ENCODE measurements around the gene UBXN6. TPM values are rescaled to one million over a fixed set of nuclear protein-coding genes. Genes with fewer than 3 reads are reported as not detected.

UBXN6 gene
- total and polyA plus RNA-seq, 2 of the 8 experiments (the other 6 are each of a cell fraction or from before 2014, with no cell fraction given): 28.0 to 43.8 TPM

GRCh38 chr19:4437103-4437502 lies 20.5 kb downstream of the UBXN6 start:
- Histone ChIP-seq H3K9me3 (ENCODE audit: insufficient read depth in 2 of 2, low read depth in 1 of 2, low read length in 1 of 2) (no peaks in the 10 kb centered on the region), H3K4me1 (replicated peaks in 1 of 4; ENCODE audit: control insufficient read depth in 3 of 4, insufficient read depth in 4 of 4, low read length in 3 of 4) (no peaks in the 10 kb centered on the region; a peak in 2 of 7 replicates), H3K23me2 (ENCODE audit: low read depth, low read length) (no peaks in the 10 kb centered on the region), H2BK20ac (ENCODE audit: low read length) (no peak overlapping the region), H2BK12ac (ENCODE audit: low read depth, low read length) (no peak overlapping the region), H4K91ac (replicated peaks; ENCODE audit: insufficient read length, low read length) (no peak overlapping the region), H2AK5ac (ENCODE audit: low read depth, low read length) (no peak overlapping the region), H3K79me2 (ENCODE audit: control insufficient read depth in 1 of 2, insufficient read depth in 2 of 2, low read length in 2 of 2) (peaks cover 0 to 12% of the 10 kb centered on the region in 2 experiments; a peak in 1 of 4 replicates), H3K14ac (ENCODE audit: insufficient read length) (no peak overlapping the region), H3K27ac (ENCODE audit: low read depth, low read length) (no peak overlapping the region), H4K20me1 (replicated peaks in 1 of 2; ENCODE audit: control insufficient read depth in 1 of 2, insufficient read depth in 2 of 2, low read length in 2 of 2) (peaks cover 20 to 35% of the 10 kb centered on the region in 2 experiments), H3K79me1 (ENCODE audit: low read depth, low read length) (peaks cover 16% of the 10 kb centered on the region), H3K4me3 (ENCODE audit: extremely low read depth in 1 of 4, insufficient read depth in 2 of 4, low read depth in 3 of 4, low read length in 4 of 4) (no peak overlapping the region), H3K36me3 (ENCODE audit: control insufficient read depth in 2 of 4, insufficient read depth in 4 of 4, low read length in 3 of 4) (peaks cover 44 to 75% (median 65%) of the 10 kb centered on the region in 4 experiments), H3K9ac (replicated peaks in 1 of 4; ENCODE audit: extremely low read depth in 1 of 4, low read depth in 3 of 4, low read length in 3 of 4) (no peak overlapping the region; a peak in 1 of 7 replicates), H3K23ac (ENCODE audit: insufficient read length) (no peak overlapping the region), H2BK15ac (ENCODE audit: low read length) (no peak overlapping the region), H4K8ac (ENCODE audit: extremely low read depth, insufficient read depth, low read length) (no peak overlapping the region), H3K4ac (replicated peaks; ENCODE audit: insufficient read length, low read depth, low read length) (no peak overlapping the region), H3K56ac (replicated peaks; ENCODE audit: insufficient read length, low read depth, low read length) (no peak overlapping the region), H2AFZ (ENCODE audit: low read length) (no peak overlapping the region), H4K5ac (ENCODE audit: insufficient read length, low read depth, low read length) (no peak overlapping the region), H3K18ac (ENCODE audit: extremely low read depth, low read length) (no peak overlapping the region), H2BK5ac (ENCODE audit: low read depth, low read length) (peak overlapping the region; percentile 71; the same call in 1 of the 2 replicates), H3K27me3 (replicated peaks in 1 of 4; ENCODE audit: control insufficient read depth in 3 of 4, extremely low read depth in 1 of 4, insufficient read depth in 3 of 4, low read length in 3 of 4) (no peaks in the 10 kb centered on the region), H3K4me2 (ENCODE audit: insufficient read depth in 1 of 2, low read depth in 2 of 2, low read length in 2 of 2) (no peak overlapping the region), H2BK120ac (replicated peaks; ENCODE audit: low read depth, low read length) (no peak overlapping the region)
- TF ChIP-seq MAX (IDR thresholded peaks at IDR 0.05) (no peak), KDM5A (IDR thresholded peaks at IDR 0.05; ENCODE audit: low read length) (no peak), POU5F1 (IDR thresholded peaks at IDR 0.05; ENCODE audit: low read depth, low read length) (no peak), CREB1 (IDR thresholded peaks at IDR 0.05) (no peak), SP2 (IDR thresholded peaks at IDR 0.05; ENCODE audit: low read length) (no peak), NRF1 (IDR thresholded peaks at IDR 0.05; ENCODE audit: low read depth, low read length) (no peak), EP300 (IDR thresholded peaks at IDR 0.05; ENCODE audit: borderline replicate concordance in 1 of 2, low read depth in 2 of 2, low read length in 2 of 2) (no peak), POLR2AphosphoS5 (IDR thresholded peaks at IDR 0.05; ENCODE audit: low read depth, low read length) (no peak), TCF12 (IDR thresholded peaks at IDR 0.05; ENCODE audit: low read depth, low read length) (no peak), CHD2 (IDR thresholded peaks at IDR 0.05; ENCODE audit: low read length) (no peak), RFX5 (IDR thresholded peaks at IDR 0.05; ENCODE audit: borderline replicate concordance, low read depth, low read length) (no peak)
- CTCF ChIA-PET (ENCODE audit: partially characterized antibody): no interaction called here
- POLR2A ChIA-PET (ENCODE audit: partially characterized antibody): interaction anchor here (0.6 to 58.1 kb wide), 5 partner anchors 1 to 171 kb away, joined by 4 to 1590 read pairs (median 5); partner anchors contain the start of genes CHAF1A, SH3GL1 and UBXN6
- 99% methylated on average over 9 of the region's 10 CpGs; no CpG with 5 or more reads in 1 of the 2 experiments for WGBS, 2 experiments (ENCODE audit: extremely low coverage in 1 of 2, insufficient coverage in 1 of 2, insufficient read length in 1 of 2, insufficient replicate concordance in 2 of 2, low coverage in 1 of 2, low lambda C conversion rate in 2 of 2, missing lambda C conversion rate in 1 of 2)
- DNase-seq (ENCODE audit: low read depth in 1 of 2, low spot score in 2 of 2) (no peak), FAIRE-seq (no peak)
